Mesodermal cell (in vitro differentiated cells): ENCODE results near the gene BSND.

Experiments
- H3K27ac ChIP-seq: 2 replicates; pipeline ENCODE4 v1.7.0; 2013; ENCODE audit warnings: mild to moderate bottlenecking, low read depth, low read length, moderate library complexity; ENCODE audit not compliant: severe bottlenecking
- H3K36me3 ChIP-seq: 2 replicates; pipeline ENCODE4 v1.7.1; 2013; ENCODE audit warnings: mild to moderate bottlenecking, low read length, moderate library complexity; ENCODE audit not compliant: control insufficient read depth, insufficient read depth
- H3K4me1 ChIP-seq: one replicate; pipeline ENCODE4 v1.7.1; 2013; ENCODE audit warnings: mild to moderate bottlenecking, low read length; ENCODE audit not compliant: insufficient read depth, control insufficient read depth, poor library complexity, severe bottlenecking
- H3K4me3 ChIP-seq: 2 replicates; pipeline ENCODE4 v1.7.0; 2013; ENCODE audit warnings: low read length, control low read depth, mild to moderate bottlenecking; ENCODE audit not compliant: insufficient read depth, poor library complexity, severe bottlenecking; ENCODE audit errors: extremely low read depth
- H3K9me3 ChIP-seq: 2 replicates; pipeline ENCODE4 v1.7.1; 2013; ENCODE audit warnings: mild to moderate bottlenecking, low read length, moderate library complexity; ENCODE audit not compliant: control insufficient read depth
- WGBS, 2 experiments: methylation state at CpG; one replicate each; pipeline ENCODE4 v1.1.5; 2013; ENCODE audit warnings: missing lambda C conversion rate in 2 of 2; ENCODE audit not compliant: insufficient coverage in 2 of 2; 5-methylcytosine and 5-hydroxymethylcytosine counted together

BSND gene

GRCh38 chr1:55055951-55056631 lies 57.4 kb downstream of the BSND start:
- H3K4me3 ChIP-seq = no peak overlapping the region
- no peaks in the 10 kb centered on the region for H3K4me1 ChIP-seq
- no peak overlapping the region for H3K27ac ChIP-seq
- no peaks in the 10 kb centered on the region for H3K36me3 ChIP-seq
- no peaks in the 10 kb centered on the region for H3K9me3 ChIP-seq
- 97% methylated on average over 26 to 32 of the region's 42 CpGs for WGBS, 2 experiments

DNA sequence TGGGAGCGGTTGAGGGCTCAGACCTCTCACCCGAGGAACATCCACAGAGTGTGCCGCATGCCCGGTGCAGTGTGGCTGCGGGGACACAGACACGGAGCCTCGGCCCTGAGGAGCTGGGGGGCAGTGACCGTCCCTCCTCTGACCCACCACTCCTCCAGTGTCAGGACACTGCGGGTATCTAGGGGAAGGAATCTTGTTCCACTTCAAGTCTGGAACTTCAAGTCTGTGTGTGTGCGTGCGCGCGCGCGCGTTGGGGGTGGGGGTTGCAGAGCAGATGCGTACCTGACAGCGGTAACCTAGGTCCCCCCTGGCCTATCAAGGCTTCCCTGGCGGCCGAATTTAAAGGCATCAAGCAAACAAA lies 57.9 kb downstream of the BSND start:
- Histone ChIP-seq H3K4me1 (no peaks in the 10 kb centered on the region), H3K36me3 (no peaks in the 10 kb centered on the region), H3K9me3 (no peaks in the 10 kb centered on the region), H3K4me3 (no peak overlapping the region), H3K27ac (no peak overlapping the region)
- 95 to 96% methylated on average over 18 to 20 of the region's 20 CpGs for WGBS, 2 experiments

DNA sequence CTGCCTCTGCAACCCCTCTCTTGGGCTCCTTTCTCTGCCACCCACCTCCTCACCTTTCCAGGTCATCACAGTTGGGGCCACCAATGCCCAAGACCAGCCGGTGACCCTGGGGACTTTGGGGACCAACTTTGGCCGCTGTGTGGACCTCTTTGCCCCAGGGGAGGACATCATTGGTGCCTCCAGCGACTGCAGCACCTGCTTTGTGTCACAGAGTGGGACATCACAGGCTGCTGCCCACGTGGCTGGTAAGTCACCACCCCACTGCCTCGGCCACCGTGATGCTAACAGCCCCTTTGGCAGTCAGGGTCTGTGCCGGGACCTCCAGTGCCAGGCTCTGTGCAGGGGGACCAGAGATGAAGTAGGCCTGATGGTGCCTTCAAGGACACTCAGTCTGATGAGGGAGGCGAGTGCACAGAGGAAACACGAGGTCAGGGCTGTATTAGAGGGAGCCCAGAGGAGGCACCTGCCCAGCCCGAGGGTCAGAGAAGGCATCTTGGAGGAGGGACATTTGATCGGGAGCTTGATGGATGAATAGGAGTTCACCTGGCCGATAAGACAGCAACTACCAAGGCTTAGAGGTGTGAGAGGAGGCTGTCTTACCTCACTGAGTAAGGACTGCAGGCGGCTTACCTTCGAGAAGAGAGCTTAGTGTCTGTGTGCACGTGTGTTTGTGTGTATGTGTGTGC lies 58.7 kb downstream of the BSND start:
- Histone ChIP-seq H3K4me3 (no peak overlapping the region), H3K36me3 (no peaks in the 10 kb centered on the region), H3K27ac (no peak overlapping the region), H3K9me3 (no peaks in the 10 kb centered on the region), H3K4me1 (no peaks in the 10 kb centered on the region)
- WGBS, 2 experiments = 88 to 95% methylated on average over 11 to 12 of the region's 15 CpGs

DNA sequence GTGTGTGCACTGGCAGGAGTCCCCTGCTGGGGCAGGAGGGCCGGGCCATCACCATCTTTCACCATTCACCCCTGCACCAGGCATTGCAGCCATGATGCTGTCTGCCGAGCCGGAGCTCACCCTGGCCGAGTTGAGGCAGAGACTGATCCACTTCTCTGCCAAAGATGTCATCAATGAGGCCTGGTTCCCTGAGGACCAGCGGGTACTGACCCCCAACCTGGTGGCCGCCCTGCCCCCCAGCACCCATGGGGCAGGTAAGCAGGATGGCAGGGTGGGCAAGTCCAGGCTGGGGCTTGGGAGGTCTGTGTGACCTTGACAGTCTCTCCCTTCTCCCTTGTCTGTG lies 59.2 kb downstream of the BSND start:
- H3K4me3 ChIP-seq = no peak overlapping the region
- H3K27ac ChIP-seq = no peak overlapping the region
- no peaks in the 10 kb centered on the region for H3K36me3 ChIP-seq
- H3K9me3 ChIP-seq = no peaks in the 10 kb centered on the region
- H3K4me1 ChIP-seq = no peaks in the 10 kb centered on the region
- WGBS, 2 experiments = 84 to 90% methylated on average over 5 to 6 of the region's 6 CpGs

- H3K36me3 ChIP-seq = no peaks in the 10 kb centered on the region
- no peak overlapping the region for H3K27ac ChIP-seq
- H3K9me3 ChIP-seq = no peaks in the 10 kb centered on the region
- WGBS, 2 experiments = 92 to 94% methylated on average over 11 to 12 of the region's 14 CpGs
- H3K4me3 ChIP-seq = no peak overlapping the region
- H3K4me1 ChIP-seq = peaks cover 2% of the 10 kb centered on the region
Measured at GRCh38 chr1:55059302-55060132, 60.8 kb downstream of the BSND start.

DNA sequence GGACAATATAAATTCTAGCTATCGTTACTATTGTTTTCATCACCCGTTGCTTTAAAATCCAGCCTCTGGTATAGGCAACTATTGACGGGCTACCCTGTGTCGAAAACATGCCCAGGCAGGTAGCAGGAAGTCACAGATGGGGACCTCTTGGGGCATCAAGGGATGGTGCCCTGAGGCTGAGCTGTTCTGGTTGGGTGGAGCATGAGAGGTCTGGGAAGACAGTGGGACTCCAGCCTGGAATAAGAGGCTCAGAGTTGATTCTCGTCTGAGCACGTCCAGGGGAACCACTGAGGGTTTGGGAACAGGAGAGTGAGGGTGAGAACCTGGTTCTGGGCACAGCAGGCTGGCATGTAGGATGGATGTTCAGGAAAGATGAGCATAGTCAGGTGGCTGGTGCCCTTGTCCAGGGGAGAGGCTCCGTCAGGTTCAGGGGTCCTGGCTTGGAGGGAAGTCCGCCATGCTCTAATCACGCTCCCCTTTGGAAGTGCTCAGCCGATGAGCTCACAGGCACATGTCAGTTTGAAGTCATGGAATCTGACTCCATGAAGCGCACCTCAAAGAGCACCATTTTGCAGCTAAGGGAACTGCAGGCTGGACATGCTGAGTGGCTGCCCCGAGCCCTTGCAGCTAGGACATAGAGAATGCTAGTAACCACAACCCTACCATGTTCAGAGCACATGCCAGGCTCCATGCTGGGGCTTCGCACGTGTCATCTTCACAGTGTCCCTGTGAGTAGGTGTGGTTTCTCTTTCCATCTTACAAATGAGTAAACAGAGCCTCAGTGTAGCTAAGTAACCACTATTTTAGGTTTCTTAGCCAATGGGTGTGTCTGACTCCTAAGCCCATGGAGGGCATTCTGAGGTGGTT lies 61.6 kb downstream of the BSND start:
- Histone ChIP-seq H3K4me1 (peaks cover 8% of the 10 kb centered on the region), H3K4me3 (no peak overlapping the region), H3K9me3 (no peaks in the 10 kb centered on the region), H3K36me3 (no peaks in the 10 kb centered on the region), H3K27ac (no peak overlapping the region)
- WGBS, 2 experiments = 92 to 96% methylated on average over 12 of the region's 14 CpGs

DNA sequence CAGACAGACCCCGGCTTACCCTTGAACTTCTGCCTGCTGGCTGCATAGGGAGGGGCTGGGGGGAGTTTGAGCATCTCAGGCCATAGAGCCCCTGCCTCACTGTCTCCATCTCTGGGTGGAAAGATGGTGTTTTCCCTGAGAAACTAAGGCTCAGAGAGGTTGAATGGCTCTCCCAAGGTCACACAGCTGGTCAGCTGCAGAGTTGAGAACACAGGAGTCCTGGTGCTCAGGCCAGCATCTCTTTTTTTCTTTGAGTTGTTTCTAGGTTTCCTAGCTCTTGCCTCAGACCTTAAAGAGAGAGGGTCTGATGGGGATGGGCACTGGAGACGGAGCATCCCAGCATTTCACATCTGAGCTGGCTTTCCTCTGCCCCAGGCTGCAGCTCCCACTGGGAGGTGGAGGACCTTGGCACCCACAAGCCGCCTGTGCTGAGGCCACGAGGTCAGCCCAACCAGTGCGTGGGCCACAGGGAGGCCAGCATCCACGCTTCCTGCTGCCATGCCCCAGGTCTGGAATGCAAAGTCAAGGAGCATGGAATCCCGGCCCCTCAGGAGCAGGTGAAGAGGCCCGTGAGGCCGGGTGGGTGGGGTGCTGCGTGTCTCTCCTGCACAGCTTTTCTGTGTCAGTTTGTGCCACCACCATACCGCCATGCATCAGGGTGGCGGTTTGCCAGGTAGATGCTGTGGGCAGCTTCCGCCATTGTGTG lies 62.4 kb downstream of the BSND start:
- WGBS, 2 experiments = 86 to 99% methylated on average over 10 to 11 of the region's 13 CpGs
- Histone ChIP-seq H3K9me3 (no peaks in the 10 kb centered on the region), H3K4me3 (no peak overlapping the region), H3K36me3 (peaks cover 6% of the 10 kb centered on the region), H3K27ac (no peak overlapping the region), H3K4me1 (peaks cover 8% of the 10 kb centered on the region)
